ENCODE data around the gene CST7.
"Not testable (repeated sequence)": the region's sequence is repeated elsewhere in the genome, so short reads cannot be mapped to it uniquely, and the experiment has no call there.

CST7 gene

GRCh38 chr20:24917056-24917455 is 32.0 kb upstream of the CST7 start:
- H3K9me3 Mint-ChIP-seq: no peaks in the 10 kb centered on the region
- H3K4me1 Mint-ChIP-seq (ENCODE audit: low read depth): no peaks in the 10 kb centered on the region
- H3K27ac Mint-ChIP-seq: no peak overlapping the region
- H3K4me3 Mint-ChIP-seq: no peak overlapping the region
- no peaks in the 10 kb centered on the region for H3K36me3 Mint-ChIP-seq (ENCODE audit: low read depth)
- H3K27me3 Mint-ChIP-seq: peaks cover 7% of the 10 kb centered on the region
- intact Hi-C loops (cut with micrococcal nuclease): loop anchor here (5.0 kb wide), 2 partner anchors 980 to 1030 kb away; no protein-coding TSS in a partner anchor

- H3K36me3 Mint-ChIP-seq (ENCODE audit: low read depth): no peaks in the 10 kb centered on the region
Observed at GRCh38 chr20:24917797-24918578, 31.1 kb upstream of the CST7 start.

DNA sequence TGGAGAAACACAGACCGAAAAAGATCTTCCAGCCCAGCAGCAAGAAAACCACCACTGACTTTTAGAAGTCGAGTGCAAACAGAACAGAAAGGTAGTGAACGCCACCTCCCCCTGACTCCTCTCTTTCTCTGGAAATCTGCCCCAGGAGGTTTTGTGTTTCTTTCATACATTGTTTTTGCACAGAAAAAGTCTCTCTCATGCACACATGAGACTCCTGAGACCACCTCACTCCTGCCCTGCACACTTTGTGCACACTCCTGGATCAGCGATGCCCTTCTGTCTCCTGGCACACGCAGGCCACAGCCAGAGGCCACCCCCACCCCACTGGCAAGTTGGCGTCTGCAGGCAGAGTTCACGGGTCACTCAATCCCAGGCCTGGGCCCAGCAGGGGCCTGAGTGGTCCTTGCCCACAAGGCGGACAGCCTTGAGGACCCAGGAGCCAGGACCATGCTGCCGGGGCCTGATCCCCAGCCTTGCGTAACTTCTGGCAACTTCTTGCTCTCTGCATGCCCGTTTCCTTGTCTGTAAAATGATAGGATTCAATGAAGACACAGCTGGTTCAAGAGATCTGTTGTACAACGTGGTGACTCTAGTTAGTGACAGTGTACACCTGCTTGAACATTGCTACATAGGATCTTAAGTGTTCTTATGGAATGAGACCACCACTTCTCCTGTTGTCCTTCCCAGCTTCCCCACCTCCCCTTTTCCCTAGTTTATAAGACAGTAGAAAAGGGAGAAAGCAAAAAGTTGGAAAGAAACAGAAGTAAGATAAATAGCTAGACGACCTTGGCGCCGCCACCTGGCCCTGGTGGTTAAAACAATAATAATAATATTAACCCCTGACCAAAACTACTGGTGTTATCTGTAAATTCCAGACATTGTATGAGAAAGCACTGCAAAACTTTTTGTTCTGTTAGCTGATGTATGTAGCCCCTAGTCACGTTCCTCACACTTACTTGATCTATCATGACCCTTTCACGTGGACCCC is 30.2 kb upstream of the CST7 start:
- Mint-ChIP-seq H3K9me3 (no peaks in the 10 kb centered on the region), H3K27me3 (peaks cover 7% of the 10 kb centered on the region), H3K27ac (peak overlapping the region; percentile 35), H3K36me3 (ENCODE audit: low read depth) (no peaks in the 10 kb centered on the region), H3K4me3 (no peak overlapping the region), H3K4me1 (ENCODE audit: low read depth) (no peaks in the 10 kb centered on the region)
- intact Hi-C loops (cut with micrococcal nuclease): loop anchor here (1.0 to 5.0 kb wide), 4 partner anchors 759 to 1032 kb away; no protein-coding TSS in a partner anchor

More at GRCh38 chr20:24917797-24918578, 31.1 kb upstream of the CST7 start:
- Mint-ChIP-seq H3K9me3 (no peaks in the 10 kb centered on the region), H3K27me3 (peaks cover 7% of the 10 kb centered on the region), H3K27ac (peak overlapping the region; percentile 35), H3K4me3 (no peak overlapping the region), H3K4me1 (ENCODE audit: low read depth) (no peaks in the 10 kb centered on the region)
- intact Hi-C loops (cut with micrococcal nuclease): loop anchor here (1.0 to 5.0 kb wide), 4 partner anchors 758 to 1031 kb away; no protein-coding TSS in a partner anchor

DNA sequence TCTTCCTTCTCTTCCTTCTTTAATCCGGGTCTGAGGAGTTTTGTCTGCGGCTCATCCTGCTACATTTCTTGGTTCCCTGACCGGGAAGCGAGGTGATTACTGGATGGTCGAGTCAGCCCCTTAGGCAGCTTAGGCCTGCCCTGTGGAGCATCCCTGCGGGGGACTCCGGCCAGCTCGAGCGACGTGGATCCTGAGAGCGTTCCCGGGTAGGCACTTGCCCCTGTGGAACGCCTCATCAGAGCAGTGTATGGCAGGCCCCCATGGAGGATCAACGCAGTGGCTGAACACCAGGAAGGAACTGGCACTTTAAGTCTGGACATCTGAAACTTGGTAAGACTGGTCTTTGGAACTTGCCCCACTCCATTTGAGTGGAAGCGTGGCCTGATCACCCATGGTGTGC is 29.4 kb upstream of the CST7 start:
- not testable (repeated sequence) for H3K9me3 Mint-ChIP-seq; H3K36me3 Mint-ChIP-seq (ENCODE audit: low read depth); H3K4me3 Mint-ChIP-seq; H3K4me1 Mint-ChIP-seq (ENCODE audit: low read depth); H3K27me3 Mint-ChIP-seq
- H3K27ac Mint-ChIP-seq: peak overlapping the region; percentile 8
- intact Hi-C loops (cut with micrococcal nuclease): loop anchor here (5.0 kb wide), 2 partner anchors 982 to 1032 kb away; no protein-coding TSS in a partner anchor

DNA sequence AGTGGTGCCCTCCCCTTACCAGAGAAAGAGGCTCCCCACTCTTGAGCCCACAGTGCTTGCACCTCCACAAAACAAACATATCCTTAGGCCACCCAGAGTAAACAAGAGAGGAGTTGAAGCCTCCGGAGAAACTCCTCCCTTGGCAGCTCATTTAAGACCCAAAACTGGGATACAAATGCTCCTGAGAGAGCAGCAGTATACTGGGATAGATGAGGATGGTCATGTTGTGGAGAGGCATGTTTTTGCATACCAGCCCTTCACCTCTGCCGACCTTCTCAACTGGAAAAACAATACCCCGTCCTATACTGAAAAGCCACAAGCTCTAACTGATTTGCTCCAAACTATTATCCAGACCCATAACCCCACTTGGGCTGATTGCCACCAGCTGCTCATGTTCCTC is 28.4 kb upstream of the CST7 start:
- H3K9me3 Mint-ChIP-seq; intact Hi-C loops (cut with micrococcal nuclease); H3K27ac Mint-ChIP-seq; H3K4me3 Mint-ChIP-seq; H3K36me3 Mint-ChIP-seq (ENCODE audit: low read depth); H3K4me1 Mint-ChIP-seq (ENCODE audit: low read depth); H3K27me3 Mint-ChIP-seq: not testable (repeated sequence)

DNA sequence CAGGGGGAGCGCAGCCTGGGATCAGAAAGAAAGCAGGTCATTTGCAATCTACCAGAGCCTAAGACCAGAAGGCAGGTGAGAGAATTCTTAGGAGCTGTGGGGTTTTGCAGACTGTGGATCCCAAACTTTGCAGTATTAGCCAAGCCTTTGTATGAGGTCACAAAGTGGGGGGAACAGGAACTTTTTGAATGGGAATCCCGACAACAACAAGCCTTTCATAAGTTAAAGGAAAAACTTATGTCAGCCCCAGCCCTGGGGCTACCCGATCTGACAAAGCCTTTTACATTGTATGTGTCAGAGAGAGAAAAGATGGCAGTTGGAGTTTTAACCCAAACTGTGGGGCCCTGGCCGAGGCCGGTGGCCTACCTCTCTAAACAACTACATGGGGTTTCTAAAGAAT is 19.8 kb upstream of the CST7 start:
- H3K36me3 Mint-ChIP-seq (ENCODE audit: low read depth); H3K9me3 Mint-ChIP-seq; intact Hi-C loops (cut with micrococcal nuclease); H3K27ac Mint-ChIP-seq; H3K4me3 Mint-ChIP-seq; H3K27me3 Mint-ChIP-seq: not testable (repeated sequence)
- peaks cover 36% of the 10 kb centered on the region for H3K4me1 Mint-ChIP-seq (ENCODE audit: low read depth)

GRCh38 chr20:24929867-24930723 is 19.0 kb upstream of the CST7 start:
- intact Hi-C loops (cut with micrococcal nuclease): loop anchor here (5.0 kb wide), 1 partner anchor 137 kb away; no protein-coding TSS in a partner anchor
- Mint-ChIP-seq H3K27ac (peak overlapping the region; percentile 46), H3K4me1 (ENCODE audit: low read depth) (peaks cover 36% of the 10 kb centered on the region)
- H3K9me3 Mint-ChIP-seq; H3K4me3 Mint-ChIP-seq; H3K27me3 Mint-ChIP-seq; H3K36me3 Mint-ChIP-seq (ENCODE audit: low read depth): not testable (repeated sequence)

- H3K4me3 Mint-ChIP-seq; H3K9me3 Mint-ChIP-seq; H3K36me3 Mint-ChIP-seq (ENCODE audit: low read depth); H3K27me3 Mint-ChIP-seq: not testable (repeated sequence)
- intact Hi-C loops (cut with micrococcal nuclease): loop anchor here (5.0 kb wide), 1 partner anchor 136 kb away; no protein-coding TSS in a partner anchor
- Mint-ChIP-seq H3K4me1 (ENCODE audit: low read depth) (peaks cover 36% of the 10 kb centered on the region), H3K27ac (peak overlapping the region; percentile 62)
Observed at GRCh38 chr20:24930724-24931688, 18.1 kb upstream of the CST7 start.

DNA sequence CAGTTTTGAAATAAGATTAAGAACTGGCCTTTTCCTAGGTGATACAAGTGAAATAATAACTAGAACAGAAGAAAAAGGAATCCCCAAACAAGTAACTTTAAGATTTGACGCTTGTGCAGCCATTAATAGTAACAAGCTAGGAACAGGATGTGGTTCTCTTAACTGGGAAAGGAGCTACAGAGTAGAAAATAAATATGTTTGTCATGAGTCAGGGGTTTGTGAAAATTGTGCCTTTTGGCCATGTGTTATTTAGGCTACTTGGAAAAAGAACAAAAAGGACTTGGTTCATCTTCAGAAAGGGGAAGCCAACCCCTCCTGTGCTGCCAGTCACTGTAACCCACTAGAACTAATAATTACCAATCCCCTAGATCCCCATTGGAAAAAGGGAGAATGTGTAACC is 17.2 kb upstream of the CST7 start:
- H3K27me3 Mint-ChIP-seq; H3K9me3 Mint-ChIP-seq; H3K36me3 Mint-ChIP-seq (ENCODE audit: low read depth); H3K4me3 Mint-ChIP-seq: not testable (repeated sequence)
- H3K27ac Mint-ChIP-seq: peak overlapping the region; percentile 62
- intact Hi-C loops (cut with micrococcal nuclease): loop anchor here (2.0 to 5.0 kb wide), 2 partner anchors 17 to 135 kb away; partner anchors contain the start of gene CST7
- peaks cover 36% of the 10 kb centered on the region for H3K4me1 Mint-ChIP-seq (ENCODE audit: low read depth)

- intact Hi-C loops (cut with micrococcal nuclease): loop anchor here (2.0 to 5.0 kb wide), 2 partner anchors 15 to 134 kb away; partner anchors contain the start of gene CST7
- Mint-ChIP-seq H3K4me3 (no peak overlapping the region), H3K9me3 (no peaks in the 10 kb centered on the region), H3K4me1 (ENCODE audit: low read depth) (peaks cover 36% of the 10 kb centered on the region), H3K27ac (peak overlapping the region; percentile 62), H3K27me3 (no peaks in the 10 kb centered on the region), H3K36me3 (ENCODE audit: low read depth) (no peaks in the 10 kb centered on the region)
Observed at GRCh38 chr20:24933266-24933908, 15.7 kb upstream of the CST7 start.

DNA sequence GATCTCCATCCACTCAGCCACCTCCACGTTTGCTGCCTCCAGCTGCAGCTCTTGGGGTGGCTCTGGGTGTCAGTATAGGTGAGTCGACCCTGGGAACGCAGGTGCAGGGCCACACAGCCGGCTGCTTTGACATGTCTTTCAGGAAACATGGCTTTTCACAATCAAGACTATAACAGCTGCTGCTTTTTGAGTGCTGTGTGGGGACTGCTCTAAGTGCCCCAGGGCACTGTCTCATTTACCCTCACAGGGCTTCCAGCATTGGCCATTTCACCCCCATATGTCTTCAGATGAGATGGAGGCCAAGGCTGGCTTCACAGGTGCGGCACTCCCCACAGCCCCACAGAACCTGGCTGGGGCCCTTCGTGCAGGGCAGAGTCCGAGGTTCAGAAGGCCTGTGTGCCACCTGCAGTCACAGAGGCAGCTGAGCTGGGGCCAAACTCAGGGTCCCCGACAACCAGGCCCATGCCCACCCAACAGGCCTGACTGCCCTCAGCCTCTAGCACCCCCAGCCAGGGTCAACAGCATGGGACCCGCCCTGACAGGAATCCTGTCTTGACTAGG is 14.9 kb upstream of the CST7 start:
- Mint-ChIP-seq H3K27ac (peak overlapping the region; percentile 62), H3K36me3 (ENCODE audit: low read depth) (no peaks in the 10 kb centered on the region), H3K9me3 (no peaks in the 10 kb centered on the region), H3K27me3 (no peaks in the 10 kb centered on the region), H3K4me3 (no peak overlapping the region), H3K4me1 (ENCODE audit: low read depth) (peaks cover 36% of the 10 kb centered on the region)
- intact Hi-C loops (cut with micrococcal nuclease): loop anchor here (5.0 kb wide), 1 partner anchor 133 kb away; no protein-coding TSS in a partner anchor

- intact Hi-C loops (cut with micrococcal nuclease): loop anchor here (5.0 kb wide), 1 partner anchor 133 kb away; no protein-coding TSS in a partner anchor
- Mint-ChIP-seq H3K4me3 (no peak overlapping the region), H3K36me3 (ENCODE audit: low read depth) (no peaks in the 10 kb centered on the region), H3K27me3 (no peaks in the 10 kb centered on the region), H3K9me3 (no peaks in the 10 kb centered on the region), H3K4me1 (ENCODE audit: low read depth) (peaks cover 36% of the 10 kb centered on the region), H3K27ac (no peak overlapping the region)
Observed at GRCh38 chr20:24934716-24935115, 14.4 kb upstream of the CST7 start.
